Heart right ventricle (tissue), 16 donors: ENCODE data around the gene CTCFL. TPM values are rescaled to one million over a fixed set of nuclear protein-coding genes. Genes with fewer than 3 reads are reported as not detected.
A peak's percentile ranks its signal among the peaks of the same experiment; 100 is the strongest.
"Not testable (repeated sequence)": the region's sequence is repeated elsewhere in the genome, so short reads cannot be mapped to it uniquely, and the experiment has no call there.

ENCODE experiments used
- ATAC-seq, 8 donors: fragments of 200-7000 bp; cut with Tn5 transposase; one replicate each; pipeline ENCODE4 v1.9.1; 2020; ENCODE audit warnings: mild to moderate bottlenecking in 8 of 8, moderate library complexity in 8 of 8, moderate number of reproducible peaks in 1 of 8
- DNase-seq, 2 donors: peaks; one replicate each; pipeline ENCODE4 v3.0.0-alpha.2; 2020
- H3K27ac ChIP-seq, 10 donors: fragments of 200-600 bp; sonication (generic) in 2 of 10; one replicate each; pipeline versions ENCODE4 v1.5.0 to v1.8.0; 2020 to 2022; ENCODE audit warnings: mild to moderate bottlenecking in 3 of 10
- H3K27me3 ChIP-seq, 7 donors: fragments of 200-600 bp; one replicate each; pipeline ENCODE4 v1.8.0; 2021 to 2022; ENCODE audit warnings: mild to moderate bottlenecking in 2 of 7
- H3K36me3 ChIP-seq, 9 donors: fragments of 200-600 bp; sonication (generic) in 1 of 9; one replicate each; pipeline versions ENCODE4 v1.5.0 to v1.8.0; 2020 to 2022; ENCODE audit warnings: mild to moderate bottlenecking in 2 of 9
- H3K4me1 ChIP-seq, 9 donors: fragments of 200-600 bp; sonication (generic) in 1 of 9; one replicate each; pipeline versions ENCODE4 v1.5.0 to v1.8.0; 2020 to 2022; ENCODE audit warnings: mild to moderate bottlenecking in 4 of 9
- H3K4me3 ChIP-seq, 10 donors: fragments of 200-600 bp; sonication (generic) in 2 of 10; one replicate each; pipeline versions ENCODE4 v1.5.0 to v1.8.0; 2020 to 2022; ENCODE audit warnings: mild to moderate bottlenecking in 7 of 10, moderate library complexity in 2 of 10
- H3K9me3 ChIP-seq, 11 donors: fragments of 200-600 bp in 10 of 11; sonication (generic) in 2 of 11; one replicate each; pipeline versions ENCODE4 v1.5.0 to v1.8.0; 2013 to 2022; ENCODE audit warnings: mild to moderate bottlenecking in 2 of 11, control low read depth in 1 of 11, moderate library complexity in 1 of 11
- WGBS, 2 donors: extraction: QIAGEN DNeasy Blood & Tissue Kit; methylation state at CpG; one replicate each; pipeline ENCODE4 v1.1.7; 2013; ENCODE audit warnings: inconsistent platforms in 1 of 2; 5-methylcytosine and 5-hydroxymethylcytosine counted together
- intact Hi-C, 10 donors: fragments of 100-400 bp; cut with DNase I; formaldehyde crosslinking; loops; one replicate each; pipeline versions ENCODE4 v1.11.1 to v1.14.2; 2022
- polyA plus RNA-seq, 2 donors: library from polyadenylated mRNA; stranded (reverse); fragments of 200-250 nt; gene quantifications; one replicate each; pipeline ENCODE4 v1.2.3, GENCODE V29; 2013
- total RNA-seq, 10 donors: library from RNA; stranded (reverse); fragmentation: NEBNext Ultra II Directional in 3 of 10; extraction: Animal tissue kit (Norgen Biotek cat#: 25700) in 3 of 10; gene quantifications; one replicate each; pipeline versions ENCODE4 v1.2.1 to v1.2.4, GENCODE V29; 2021 to 2023
- TF ChIP-seq, protein P1 (sequence below), 9 donors: fragments of 200-600 bp; sonication (generic) in 2 of 9; IDR thresholded peaks; one replicate each; pipeline versions ENCODE4 v1.5.0 to v1.8.0; 2021 to 2022; ENCODE audit warnings: antibody characterized with exemption in 9 of 9, mild to moderate bottlenecking in 5 of 9, moderate library complexity in 1 of 9
- donor health status: Arrhythmogenic right ventricular cardiomyopathy.
- donor health status: ischemic (EF 13 %, LVEDD 7.1; RV severe dilation, severe dysfunction).
- donor health status: healthy with polysubstance abuse.
- donor health status: DM: no; HTN: yes; CAD: no.
- donor health status: DM: no; HTN: no; CAD: no.
- donor health status: ischemic (EF 25% LVEDD 6.9; RV normal size, moderate dysfunction).
- donor health status: ischemic (EF 25% LVEDD 5.7; RV mildly dilated, moderate dysfunction).
- donor health status: healthy.
- donor health status: DM: yes; HTN: yes; CAD: no.
- donor health status: Ischemic cardiomyopathy.
- donor health status: ischemic (EF 35%, LVEDD 5.7; RV mildly dilated, moderate dysfunction).
- donor health status: nonischemic (EF 11% LVEDD 7.7; RV severe dilation, severe dysfunction).
- donor health status: DM: yes; HTN: yes; CAD: no.
- donor health status: PGD.
- donor health status: ischemic (EF 29% LVEDD 5.4; RV normal size, mild dysfunction).
- donor health status: nonischemic (EF 23%, LVEDD 6.1; RV moderate dilation, normal function).

The CTCFL gene
- total and polyA plus RNA-seq, 12 donors, result not detected

DNA sequence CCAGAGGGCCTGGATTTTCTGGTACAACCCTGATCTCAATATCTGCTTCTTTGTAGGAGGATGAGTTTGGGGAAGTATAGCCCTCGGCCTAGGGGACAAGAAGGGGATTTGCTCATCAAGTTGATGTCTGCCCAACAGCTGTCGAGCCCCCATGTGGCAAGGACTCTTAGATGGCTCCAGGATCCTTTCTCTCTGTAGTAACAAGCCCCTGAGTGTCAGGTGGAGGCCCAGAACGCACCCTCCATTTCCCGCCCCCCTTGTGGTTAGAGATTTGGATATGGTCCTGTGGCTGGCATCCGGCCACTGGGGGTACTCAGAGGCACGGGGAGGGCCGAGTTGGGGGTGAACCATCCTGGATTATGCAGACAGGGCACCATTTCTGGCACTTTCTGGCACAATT lies 50.1 kb downstream of the CTCFL start:
- Histone ChIP-seq H3K27me3 (peaks cover 0 to 8% (median 0%) of the 10 kb centered on the region in 7 donors), H3K9me3 (no peaks in the 10 kb centered on the region), H3K4me1 (peaks cover 0 to 42% (median 13%) of the 10 kb centered on the region in 9 donors), H3K27ac (no peak overlapping the region), H3K4me3 (no peak overlapping the region), H3K36me3 (no peaks in the 10 kb centered on the region)
- no peak for ATAC-seq
- 86 to 91% methylated on average over 7 of the region's 7 CpGs for WGBS, 2 donors
- no peak for DNase-seq
- TF ChIP-seq, protein P1, sequence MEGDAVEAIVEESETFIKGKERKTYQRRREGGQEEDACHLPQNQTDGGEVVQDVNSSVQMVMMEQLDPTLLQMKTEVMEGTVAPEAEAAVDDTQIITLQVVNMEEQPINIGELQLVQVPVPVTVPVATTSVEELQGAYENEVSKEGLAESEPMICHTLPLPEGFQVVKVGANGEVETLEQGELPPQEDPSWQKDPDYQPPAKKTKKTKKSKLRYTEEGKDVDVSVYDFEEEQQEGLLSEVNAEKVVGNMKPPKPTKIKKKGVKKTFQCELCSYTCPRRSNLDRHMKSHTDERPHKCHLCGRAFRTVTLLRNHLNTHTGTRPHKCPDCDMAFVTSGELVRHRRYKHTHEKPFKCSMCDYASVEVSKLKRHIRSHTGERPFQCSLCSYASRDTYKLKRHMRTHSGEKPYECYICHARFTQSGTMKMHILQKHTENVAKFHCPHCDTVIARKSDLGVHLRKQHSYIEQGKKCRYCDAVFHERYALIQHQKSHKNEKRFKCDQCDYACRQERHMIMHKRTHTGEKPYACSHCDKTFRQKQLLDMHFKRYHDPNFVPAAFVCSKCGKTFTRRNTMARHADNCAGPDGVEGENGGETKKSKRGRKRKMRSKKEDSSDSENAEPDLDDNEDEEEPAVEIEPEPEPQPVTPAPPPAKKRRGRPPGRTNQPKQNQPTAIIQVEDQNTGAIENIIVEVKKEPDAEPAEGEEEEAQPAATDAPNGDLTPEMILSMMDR (IDR thresholded peaks at IDR 0.05), result no peak
- intact Hi-C loops, result loop anchor here in 1 of 10 donors (5.0 kb wide), 1 partner anchor 43 kb away; no protein-coding TSS in a partner anchor

GRCh38 chr20:57474205-57474604 lies 50.7 kb downstream of the CTCFL start:
- ATAC-seq (no peak), DNase-seq (no peak)
- Histone ChIP-seq H3K27me3 (peaks cover 0 to 8% (median 0%) of the 10 kb centered on the region in 7 donors), H3K4me1 (peaks cover 0 to 42% (median 16%) of the 10 kb centered on the region in 9 donors), H3K27ac (peak overlapping the region in 1 of 10 donors; percentile 65), H3K4me3 (no peak overlapping the region), H3K36me3 (no peaks in the 10 kb centered on the region), H3K9me3 (no peaks in the 10 kb centered on the region)
- TF ChIP-seq, protein P1 (IDR thresholded peaks at IDR 0.05), result no peak
- intact Hi-C loops, result loop anchor here in 1 of 10 donors (5.0 kb wide), 1 partner anchor 42 kb away; no protein-coding TSS in a partner anchor
- 70 to 74% methylated on average over 2 of the region's 2 CpGs for WGBS, 2 donors

- Histone ChIP-seq H3K4me3 (no peak overlapping the region), H3K9me3 (no peaks in the 10 kb centered on the region), H3K4me1 (peaks cover 0 to 42% (median 16%) of the 10 kb centered on the region in 9 donors), H3K27me3 (peaks cover 0 to 8% (median 0%) of the 10 kb centered on the region in 7 donors), H3K36me3 (no peaks in the 10 kb centered on the region), H3K27ac (peak overlapping the region in 2 of 10 donors; percentile 19 to 65)
- WGBS, 2 donors, result 45 to 54% methylated on average over 16 of the region's 16 CpGs
- intact Hi-C loops, result loop anchor here in 1 of 10 donors (5.0 kb wide), 1 partner anchor 41 kb away; no protein-coding TSS in a partner anchor
- TF ChIP-seq, protein P1 (IDR thresholded peaks at IDR 0.05), result peak in 2 of 9 donors; percentile 14 to 19
- DNase-seq (no peak), ATAC-seq (peak in 5 of 8 donors; percentile 13 to 49 (median 21))
Observed at GRCh38 chr20:57473246-57474048, 51.5 kb downstream of the CTCFL start.

DNA sequence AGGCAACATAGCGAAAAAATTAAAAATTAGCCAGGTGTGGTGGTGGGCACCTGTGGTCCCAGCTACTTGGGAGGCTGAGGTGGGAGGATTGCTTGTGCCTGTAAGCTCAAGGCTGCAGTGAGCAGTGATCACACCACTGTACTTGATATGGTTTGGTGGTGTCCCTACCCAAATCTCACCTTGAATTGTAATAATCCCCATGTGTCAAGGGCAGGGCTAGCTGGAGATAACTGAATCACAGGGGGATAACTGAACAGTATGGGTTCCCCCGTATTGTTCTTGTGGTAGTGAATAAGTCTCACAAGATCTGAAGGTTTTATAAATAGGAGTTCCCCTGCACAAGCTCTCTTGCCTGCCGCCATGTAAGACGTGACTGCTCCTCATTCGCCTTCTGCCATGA lies 52.5 kb downstream of the CTCFL start:
- not testable (repeated sequence) for H3K4me3 ChIP-seq, H3K27ac ChIP-seq, H3K27me3 ChIP-seq, DNase-seq, H3K9me3 ChIP-seq, H3K36me3 ChIP-seq, ATAC-seq
- WGBS, 2 donors, result 84 to 94% methylated on average over 5 of the region's 5 CpGs
- H3K4me1 ChIP-seq, result peaks cover 0 to 42% (median 16%) of the 10 kb centered on the region in 9 donors
- intact Hi-C loops, result loop anchor here in 1 of 10 donors (5.0 kb wide), 1 partner anchor 40 kb away; no protein-coding TSS in a partner anchor
